Measurements from ENCODE around the gene PDE4C. TPM values are rescaled to one million over a fixed set of nuclear protein-coding genes. Genes with fewer than 3 reads are reported as not detected.
"Not testable (repeated sequence)": the region's sequence is repeated elsewhere in the genome, so short reads cannot be mapped to it uniquely, and the experiment has no call there.

Gene PDE4C
- total RNA-seq, 1 donor from 2014 or later: not detected

GRCh38 chr19:18223860-18224524, 2.2 kb downstream of the PDE4C start:
- no peak for DNase-seq (ENCODE audit: low spot score)

GRCh38 chr19:18221815-18222725, 4.2 kb downstream of the PDE4C start:
- DNase-seq (ENCODE audit: low spot score): no peak

GRCh38 chr19:18220632-18221275, 5.5 kb downstream of the PDE4C start:
- no peak for DNase-seq (ENCODE audit: low spot score)

GRCh38 chr19:18219911-18220631, 6.2 kb downstream of the PDE4C start:
- no peak for DNase-seq (ENCODE audit: low spot score)

- DNase-seq (ENCODE audit: low spot score): no peak
Measured at GRCh38 chr19:18218600-18218999, 7.6 kb downstream of the PDE4C start.

- no peak for DNase-seq (ENCODE audit: low spot score)
Measured at GRCh38 chr19:18218159-18218558, 8.1 kb downstream of the PDE4C start.

- no peak for DNase-seq (ENCODE audit: low spot score)
Measured at GRCh38 chr19:18216789-18217188, 9.4 kb downstream of the PDE4C start.

GRCh38 chr19:18214779-18215433, 11.3 kb downstream of the PDE4C start:
- DNase-seq (ENCODE audit: low spot score): no peak

GRCh38 chr19:18211683-18212082, 14.6 kb downstream of the PDE4C start:
- DNase-seq (ENCODE audit: low spot score): no peak

GRCh38 chr19:18209912-18210311, 16.3 kb downstream of the PDE4C start:
- DNase-seq (ENCODE audit: low spot score): not testable (repeated sequence)

GRCh38 chr19:18208098-18208951, 17.9 kb downstream of the PDE4C start:
- DNase-seq (ENCODE audit: low spot score): no peak

- no peak for DNase-seq (ENCODE audit: low spot score)
Measured at GRCh38 chr19:18206018-18206417, 20.2 kb downstream of the PDE4C start.

GRCh38 chr19:18205200-18205892, 20.9 kb downstream of the PDE4C start:
- DNase-seq (ENCODE audit: low spot score): no peak

GRCh38 chr19:18204394-18205199, 21.6 kb downstream of the PDE4C start:
- DNase-seq (ENCODE audit: low spot score): no peak

- peak; percentile 100 for DNase-seq (ENCODE audit: low spot score)
Measured at GRCh38 chr19:18203863-18204393, 22.3 kb downstream of the PDE4C start, which contains the start of gene RAB3A. Gene RAB3A, minus strand, starts transcription at chr19:18204042. Its CDS starts 1,302 bp downstream, at chr19:18202740.

- no peak for DNase-seq (ENCODE audit: low spot score)
Measured at GRCh38 chr19:18203408-18203862, 22.8 kb downstream of the PDE4C start.

GRCh38 chr19:18202778-18203407, 23.3 kb downstream of the PDE4C start:
- no peak for DNase-seq (ENCODE audit: low spot score)
